HFFc6 (cell line): ENCODE data around the gene E4F1. TPM values are rescaled to one million over a fixed set of nuclear protein-coding genes. Genes with fewer than 3 reads are reported as not detected.
"Not testable (repeated sequence)": the region's sequence is repeated elsewhere in the genome, so short reads cannot be mapped to it uniquely, and the experiment has no call there.

Experiments used
- DNase-seq: peaks from one replicate; pipeline ENCODE4 v3.0.0-alpha.2; 2018
- H3K27ac Mint-ChIP-seq: 2 replicates; pipeline ENCODE4 v1.8.0; 2020; ENCODE audit warnings: mild to moderate bottlenecking, mixed read lengths
- H3K27me3 Mint-ChIP-seq: 2 replicates; pipeline ENCODE4 v1.8.0; 2021; ENCODE audit warnings: mild to moderate bottlenecking, moderate library complexity, mixed read lengths; ENCODE audit not compliant: insufficient read depth
- H3K36me3 Mint-ChIP-seq: 2 replicates; pipeline ENCODE4 v1.8.0; 2021; ENCODE audit warnings: low read depth, mixed read lengths
- H3K4me1 Mint-ChIP-seq: 2 replicates; pipeline ENCODE4 v1.8.0; 2020; ENCODE audit warnings: low read depth, mixed read lengths
- H3K4me3 Mint-ChIP-seq: 2 replicates; pipeline ENCODE4 v1.8.0; 2020; ENCODE audit warnings: mild to moderate bottlenecking, moderate library complexity, mixed read lengths
- H3K9me3 Mint-ChIP-seq: 2 replicates; pipeline ENCODE4 v1.8.0; 2020; ENCODE audit warnings: mild to moderate bottlenecking, mixed read lengths
- CTCF ChIP-seq: fragments of 200-600 bp; sonication (generic); IDR thresholded peaks from 2 replicates; pipeline ENCODE4 v1.5.0; 2021; ENCODE audit warnings: antibody characterized with exemption, mild to moderate bottlenecking
- total RNA-seq, 6 experiments: library from RNA; stranded (reverse); fragmentation: NEBNext Ultra II Directional; extraction: Animal tissue kit (Norgen Biotek cat#: 25700); gene quantifications; 2 replicates in 1 of 6; 3 replicates in 5 of 6; pipeline ENCODE4 v1.2.3, GENCODE V29; 2021

The E4F1 gene
- total RNA-seq, 6 experiments from 2014 or later = 15.8 to 19.8 (median 16.7) TPM

- no peak for TF ChIP-seq CTCF
- Mint-ChIP-seq H3K4me3 (no peak overlapping the region), H3K9me3 (no peaks in the 10 kb centered on the region), H3K4me1 (peaks cover 14% of the 10 kb centered on the region), H3K36me3 (peaks cover 46% of the 10 kb centered on the region), H3K27me3 (no peaks in the 10 kb centered on the region), H3K27ac (no peak overlapping the region)
- DNase-seq = no peak
Measured at GRCh38 chr16:2260250-2260649, 36.9 kb downstream of the E4F1 start.

GRCh38 chr16:2263026-2263425 is 39.6 kb downstream of the E4F1 start:
- not testable (repeated sequence) for H3K9me3 Mint-ChIP-seq, H3K27me3 Mint-ChIP-seq, DNase-seq, H3K4me3 Mint-ChIP-seq
- H3K27ac Mint-ChIP-seq = peak overlapping the region; percentile 23; the same call in 1 of the 2 replicates
- peaks cover 41% of the 10 kb centered on the region for H3K36me3 Mint-ChIP-seq
- H3K4me1 Mint-ChIP-seq = peaks cover 32% of the 10 kb centered on the region

GRCh38 chr16:2266887-2267286 is 43.5 kb downstream of the E4F1 start:
- Mint-ChIP-seq H3K4me1 (peaks cover 42% of the 10 kb centered on the region), H3K27ac (peak overlapping the region; percentile 97), H3K4me3 (peak overlapping the region; percentile 91), H3K36me3 (peaks cover 35% of the 10 kb centered on the region)
- not testable (repeated sequence) for H3K9me3 Mint-ChIP-seq, H3K27me3 Mint-ChIP-seq
- peak; percentile 3 for DNase-seq

- Mint-ChIP-seq H3K36me3 (peaks cover 29% of the 10 kb centered on the region), H3K27ac (peak overlapping the region; percentile 97), H3K4me1 (peaks cover 42% of the 10 kb centered on the region), H3K4me3 (peak overlapping the region; percentile 91)
- H3K27me3 Mint-ChIP-seq, H3K9me3 Mint-ChIP-seq, DNase-seq: not testable (repeated sequence)
Measured at GRCh38 chr16:2267505-2267912, 44.1 kb downstream of the E4F1 start.

GRCh38 chr16:2267913-2268666 is 44.7 kb downstream of the E4F1 start, which contains the start of gene RNPS1:
Gene RNPS1 (minus strand): TSS chr16:2268126. CDS start chr16:2264643, 3,483 bp downstream.
- Mint-ChIP-seq H3K36me3 (peaks cover 24% of the 10 kb centered on the region), H3K27me3 (no peaks in the 10 kb centered on the region), H3K4me1 (peaks cover 42% of the 10 kb centered on the region), H3K9me3 (no peaks in the 10 kb centered on the region), H3K4me3 (peak within 1 kb of the TSS; percentile 91), H3K27ac (peak within 1 kb of the TSS; percentile 97)
- DNase-seq = peak; percentile 91
- no peak for TF ChIP-seq CTCF

- peak; percentile 43 for TF ChIP-seq CTCF
- no peak for DNase-seq
- peaks cover 30% of the 10 kb centered on the region for H3K4me1 Mint-ChIP-seq
- H3K27ac Mint-ChIP-seq = no peak overlapping the region
- H3K4me3 Mint-ChIP-seq = peak overlapping the region; percentile 91; the same call in 1 of the 2 replicates
- H3K27me3 Mint-ChIP-seq = no peaks in the 10 kb centered on the region
- no peaks in the 10 kb centered on the region for H3K9me3 Mint-ChIP-seq
- H3K36me3 Mint-ChIP-seq = peaks cover 13% of the 10 kb centered on the region
Measured at GRCh38 chr16:2270070-2270462, 46.7 kb downstream of the E4F1 start.
